Ovary (tissue), 9 donors: ENCODE measurements around the gene ZNF197. TPM values are rescaled to one million over a fixed set of nuclear protein-coding genes. Genes with fewer than 3 reads are reported as not detected.
"Not testable (repeated sequence)": the region's sequence is repeated elsewhere in the genome, so short reads cannot be mapped to it uniquely, and the experiment has no call there.

ENCODE experiments used
- DNase-seq, 5 donors: peaks; one replicate each; pipeline ENCODE4 v3.0.0-alpha.2; 2019 to 2020
- H3K27ac ChIP-seq, 2 donors: fragments of 200-600 bp; one replicate each; pipeline versions ENCODE4 v1.5.1 to v1.8.0; 2019 to 2022
- H3K27me3 ChIP-seq: fragments of 200-600 bp; one replicate; pipeline ENCODE4 v1.8.0; 2022
- H3K36me3 ChIP-seq: fragments of 200-600 bp; sonication (generic); one replicate; pipeline ENCODE4 v1.5.1; 2019
- H3K4me1 ChIP-seq: one replicate; pipeline ENCODE4 v1.8.1; 2013; ENCODE audit warnings: mild to moderate bottlenecking, moderate library complexity; ENCODE audit not compliant: insufficient read depth
- H3K4me3 ChIP-seq: fragments of 200-600 bp; sonication (generic); one replicate; pipeline ENCODE4 v1.5.1; 2017
- H3K9me3 ChIP-seq, 2 donors: fragments of 200-600 bp in 1 of 2; sonication (generic) in 1 of 2; one replicate each; pipeline versions ENCODE4 v1.5.1 to v1.8.1; 2013 to 2019; ENCODE audit warnings: mild to moderate bottlenecking in 1 of 2, moderate library complexity in 1 of 2
- EP300 ChIP-seq: sonication (generic); formaldehyde crosslinking; IDR thresholded peaks from one replicate; pipeline ENCODE4 v1.6.1; 2017; ENCODE audit warnings: antibody characterized with exemption
- POLR2A ChIP-seq: fragments of 450-650 bp; IDR thresholded peaks from one replicate; pipeline ENCODE4 v1.6.1; 2017; ENCODE audit warnings: antibody characterized with exemption, mild to moderate bottlenecking, moderate library complexity
- WGBS, 3 donors: extraction: QIAGEN DNeasy Blood & Tissue Kit in 1 of 3; methylation state at CpG; one replicate each; pipeline versions ENCODE4 v1.1.5 to v1.1.7; 2013 to 2017; 5-methylcytosine and 5-hydroxymethylcytosine counted together
- intact Hi-C, 4 donors: fragments of 100-400 bp; cut with DNase I; formaldehyde crosslinking; loops; one replicate each; pipeline versions ENCODE4 v1.11.0 to v1.15.1; 2022 to 2023
- polyA plus RNA-seq, 2 donors: library from polyadenylated mRNA; stranded (reverse); fragments of 200-250 nt in 1 of 2; fragments of 350-450 nt in 1 of 2; fragmentation: Illumina TruSeq in 1 of 2; extraction: RNeasy Lipid Tissue Mini Kit (QIAGEN cat#74804) in 1 of 2; gene quantifications; one replicate each; pipeline ENCODE4 v1.2.3, GENCODE V29; 2013 to 2014
- total RNA-seq, 7 donors: library from RNA; depleted of rRNA in 2 of 7; stranded (reverse); fragments of >200 nt in 2 of 7; fragmentation: NEBNext Ultra II Directional in 3 of 7; extraction: Animal tissue kit (Norgen Biotek cat#: 25700) in 3 of 7; gene quantifications; one replicate each; pipeline versions ENCODE4 v1.1.0 to v1.2.4, GENCODE V29; 2016 to 2023
- TF ChIP-seq, protein P1 (sequence below), 3 donors: fragments of 450-650 bp in 2 of 3; fragments of 200-600 bp in 1 of 3; IDR thresholded peaks; one replicate each; pipeline versions ENCODE4 v1.5.1 to v1.8.0; 2016 to 2022; ENCODE audit warnings: antibody characterized with exemption in 3 of 3, mild to moderate bottlenecking in 1 of 3
- donor health status: DM: no; HTN: no; CAD: no; lungs with moderate emphysema.
- donor health status: DM: no; HTN: no; CAD: no.
- donor health status: Bipolar disorder and iron deficiency.
- donor health status: DM: yes; HTN: yes; CAD: no.
- donor health status: DM: no; HTN: no; CAD: no.
- donor health status: DM: yes; HTN: yes; CAD: no.

The ZNF197 gene
- total and polyA plus RNA-seq, 9 donors, result 11.3 to 27.0 (median 18.9) TPM

DNA sequence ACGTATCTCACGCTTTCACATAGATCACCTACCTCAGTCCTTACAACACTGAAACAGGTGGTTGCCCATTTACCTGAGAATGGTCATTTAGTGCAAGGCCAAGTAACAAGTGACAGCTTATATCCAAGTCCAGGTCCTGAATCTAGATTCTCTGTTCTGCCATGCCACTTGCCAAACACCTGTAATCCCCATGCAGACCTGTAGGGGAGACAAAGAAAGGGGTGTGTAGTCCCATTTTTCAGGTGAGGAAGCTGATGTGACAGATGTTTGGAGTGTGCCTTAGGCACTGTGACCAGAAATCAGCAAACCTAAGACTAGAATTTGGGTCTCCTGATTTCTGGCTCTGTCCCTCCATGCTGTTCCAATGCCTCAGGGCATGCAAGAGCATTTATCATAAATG is 36.4 kb downstream of the ZNF197 start:
- Histone ChIP-seq H3K9me3 (peaks cover 3 to 37% of the 10 kb centered on the region in 2 donors), H3K27me3 (no peaks in the 10 kb centered on the region), H3K36me3 (no peaks in the 10 kb centered on the region), H3K27ac (no peak overlapping the region), H3K4me3 (no peak overlapping the region), H3K4me1 (no peaks in the 10 kb centered on the region)
- 96 to 99% (median 98%) methylated on average over 2 of the region's 2 CpGs for WGBS, 3 donors
- intact Hi-C loops, result no loop called here
- no peak for DNase-seq
- TF ChIP-seq EP300, result no peak
- TF ChIP-seq, protein P1, sequence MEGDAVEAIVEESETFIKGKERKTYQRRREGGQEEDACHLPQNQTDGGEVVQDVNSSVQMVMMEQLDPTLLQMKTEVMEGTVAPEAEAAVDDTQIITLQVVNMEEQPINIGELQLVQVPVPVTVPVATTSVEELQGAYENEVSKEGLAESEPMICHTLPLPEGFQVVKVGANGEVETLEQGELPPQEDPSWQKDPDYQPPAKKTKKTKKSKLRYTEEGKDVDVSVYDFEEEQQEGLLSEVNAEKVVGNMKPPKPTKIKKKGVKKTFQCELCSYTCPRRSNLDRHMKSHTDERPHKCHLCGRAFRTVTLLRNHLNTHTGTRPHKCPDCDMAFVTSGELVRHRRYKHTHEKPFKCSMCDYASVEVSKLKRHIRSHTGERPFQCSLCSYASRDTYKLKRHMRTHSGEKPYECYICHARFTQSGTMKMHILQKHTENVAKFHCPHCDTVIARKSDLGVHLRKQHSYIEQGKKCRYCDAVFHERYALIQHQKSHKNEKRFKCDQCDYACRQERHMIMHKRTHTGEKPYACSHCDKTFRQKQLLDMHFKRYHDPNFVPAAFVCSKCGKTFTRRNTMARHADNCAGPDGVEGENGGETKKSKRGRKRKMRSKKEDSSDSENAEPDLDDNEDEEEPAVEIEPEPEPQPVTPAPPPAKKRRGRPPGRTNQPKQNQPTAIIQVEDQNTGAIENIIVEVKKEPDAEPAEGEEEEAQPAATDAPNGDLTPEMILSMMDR (IDR thresholded peaks at IDR 0.05), result no peak
- TF ChIP-seq POLR2A, result no peak

DNA sequence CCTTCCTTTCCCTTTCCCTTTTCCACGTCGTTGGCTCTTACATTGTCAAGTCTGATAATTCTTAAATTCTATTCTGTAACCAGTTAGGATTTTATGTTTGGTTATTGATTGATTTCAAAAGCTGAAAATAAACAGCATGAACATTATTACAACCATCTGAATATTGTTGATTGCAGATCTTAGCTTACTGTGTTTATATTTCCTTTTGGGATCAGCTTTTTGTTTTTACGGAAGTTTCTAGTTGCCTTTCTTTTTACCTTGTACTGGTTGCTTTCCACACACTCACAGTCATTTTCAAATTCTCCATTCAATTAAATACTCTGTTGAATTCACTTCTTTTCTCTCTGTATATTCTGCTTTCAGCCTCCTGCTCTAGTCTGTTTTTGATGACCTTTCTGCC is 40.3 kb downstream of the ZNF197 start:
- DNase-seq, result no peak
- intact Hi-C loops, result no loop called here
- 95 to 98% (median 98%) methylated on average over 3 of the region's 3 CpGs for WGBS, 3 donors

GRCh38 chr3:44666346-44666745 is 41.5 kb downstream of the ZNF197 start:
- intact Hi-C loops, result no loop called here
- no peaks in the 10 kb centered on the region for H3K9me3 ChIP-seq
- no peak for DNase-seq
- H3K27me3 ChIP-seq, result no peaks in the 10 kb centered on the region
- no peak overlapping the region for H3K4me3 ChIP-seq
- no peaks in the 10 kb centered on the region for H3K4me1 ChIP-seq
- WGBS, 3 donors, result 92 to 94% (median 92%) methylated on average over 4 of the region's 4 CpGs
- no peak overlapping the region for H3K27ac ChIP-seq
- TF ChIP-seq POLR2A, result no peak
- no peak for TF ChIP-seq EP300
- TF ChIP-seq, protein P1 (IDR thresholded peaks at IDR 0.05), result no peak
- no peaks in the 10 kb centered on the region for H3K36me3 ChIP-seq

More for the DNA sequence above, 40.3 kb downstream of the ZNF197 start:
- H3K4me3 ChIP-seq, result no peak overlapping the region
- H3K27me3 ChIP-seq, result no peaks in the 10 kb centered on the region
- H3K36me3 ChIP-seq, result no peaks in the 10 kb centered on the region
- TF ChIP-seq POLR2A, result no peak
- no peak for TF ChIP-seq EP300
- TF ChIP-seq, protein P1 (IDR thresholded peaks at IDR 0.05), result no peak
- no peaks in the 10 kb centered on the region for H3K4me1 ChIP-seq
- H3K27ac ChIP-seq, result no peak overlapping the region
- H3K9me3 ChIP-seq, result peaks cover 0 to 5% of the 10 kb centered on the region in 2 donors

GRCh38 chr3:44669760-44670159 is 44.9 kb downstream of the ZNF197 start:
- H3K9me3 ChIP-seq, result peaks cover 0 to 2% of the 10 kb centered on the region in 2 donors
- H3K4me3 ChIP-seq, result no peak overlapping the region
- intact Hi-C loops, result loop anchor here in 1 of 4 donors (10.0 kb wide), 1 partner anchor 525 kb away; no protein-coding TSS in a partner anchor
- H3K27me3 ChIP-seq, result no peaks in the 10 kb centered on the region
- H3K4me1 ChIP-seq, result no peaks in the 10 kb centered on the region
- H3K27ac ChIP-seq, result no peak overlapping the region
- 83 to 86% (median 84%) methylated on average over 6 of the region's 6 CpGs for WGBS, 3 donors
- no peaks in the 10 kb centered on the region for H3K36me3 ChIP-seq
- no peak for DNase-seq
- TF ChIP-seq EP300 (no peak), POLR2A (no peak)
- TF ChIP-seq, protein P1 (IDR thresholded peaks at IDR 0.05), result no peak

GRCh38 chr3:44673466-44673865 is 48.6 kb downstream of the ZNF197 start:
- H3K27me3 ChIP-seq, H3K4me1 ChIP-seq, H3K4me3 ChIP-seq, H3K36me3 ChIP-seq, DNase-seq, H3K27ac ChIP-seq, H3K9me3 ChIP-seq: not testable (repeated sequence)
- intact Hi-C loops, result loop anchor here in 1 of 4 donors (10.0 kb wide), 1 partner anchor 521 kb away; no protein-coding TSS in a partner anchor
- WGBS, 3 donors, result 89 to 95% (median 91%) methylated on average over 8 of the region's 8 CpGs
